ENCODE measurements around the gene SELENOP. TPM values are rescaled to one million over a fixed set of nuclear protein-coding genes. Genes with fewer than 3 reads are reported as not detected.
"Not testable (repeated sequence)": the region's sequence is repeated elsewhere in the genome, so short reads cannot be mapped to it uniquely, and the experiment has no call there.

Gene SELENOP
- total and polyA plus RNA-seq, 2 donors (not counting 3 experiments of a cell fraction or from before 2014, with no cell fraction given) = 0.22 to 1.5 TPM

DNA sequence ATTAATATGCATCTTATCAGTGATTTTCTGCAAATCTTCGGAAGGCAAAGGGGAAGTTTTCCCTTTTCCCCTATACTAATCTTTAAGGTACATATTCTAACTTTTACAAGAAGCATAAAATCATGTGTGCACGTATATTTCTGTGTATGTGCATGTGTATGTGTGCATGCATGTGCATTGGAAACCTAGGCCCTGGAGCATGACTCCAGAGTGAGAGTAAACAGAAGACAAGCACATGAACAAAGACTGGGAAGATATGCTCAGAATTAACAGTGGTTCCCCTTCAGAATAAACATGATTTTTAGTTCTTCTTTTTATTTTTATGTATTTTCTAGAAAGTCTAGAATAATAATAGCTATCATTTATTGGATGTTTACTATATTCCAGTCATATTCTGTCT lies 10.9 kb upstream of the SELENOP start:
- H3K4me2 ChIP-seq (ENCODE audit: insufficient read depth, low read length) = no peak overlapping the region
- H3K27me3 ChIP-seq (ENCODE audit: control insufficient read depth in 2 of 2, insufficient read depth in 2 of 2, low read length in 2 of 2) = peaks cover 0 to 2% of the 10 kb centered on the region in 2 experiments
- DNase-seq (ENCODE audit: low read depth, low spot score) (no peak), FAIRE-seq (no peak)
- no peaks in the 10 kb centered on the region for H3K36me3 ChIP-seq (ENCODE audit: control insufficient read depth in 2 of 2, extremely low read depth in 1 of 2, insufficient read depth in 2 of 2, low read length in 2 of 2)
- no TSS peak for BruUV-seq (replicated peaks)
- no peak for TF ChIP-seq MYC (IDR thresholded peaks at IDR 0.05; ENCODE audit: low read depth, low read length)
- TF ChIP-seq POLR2A (IDR thresholded peaks at IDR 0.05; ENCODE audit: low read depth, low read length) = no peak
- H3K4me3 ChIP-seq (replicated peaks in 1 of 3; ENCODE audit: insufficient read depth in 1 of 3, low read depth in 1 of 3, low read length in 3 of 3) = no peak overlapping the region
- no peak overlapping the region for H3K27ac ChIP-seq (ENCODE audit: insufficient read depth, low read depth, low read length)
- intact Hi-C loops (cut with micrococcal nuclease) = no loop called here
- no peak overlapping the region for H2AFZ ChIP-seq (ENCODE audit: low read depth, low read length)
- no peaks in the 10 kb centered on the region for H3K4me1 ChIP-seq (ENCODE audit: control insufficient read depth, extremely low read depth, insufficient read depth, low read length)
- H3K9me1 ChIP-seq (replicated peaks; ENCODE audit: control insufficient read depth, extremely low read depth, insufficient read depth, low read length) = no peaks in the 10 kb centered on the region
- H3K9ac ChIP-seq (replicated peaks; ENCODE audit: extremely low read depth, insufficient read depth, low read length) = no peak overlapping the region
- no peaks in the 10 kb centered on the region for H3K9me3 ChIP-seq (replicated peaks; ENCODE audit: control insufficient read depth, insufficient read depth, low read length)
- POLR2A ChIA-PET = no interaction called here
- dilution Hi-C loops (cut with MboI; ENCODE audit: extremely low pct_ligation_motif_present, low sequenced_read_pairs) = no loop called here
- CTCF ChIA-PET = interaction anchor here (1.2 kb wide), 1 partner anchor 12 kb away, joined by 3 read pairs; no protein-coding TSS in a partner anchor
- no peaks in the 10 kb centered on the region for H3K79me2 ChIP-seq (ENCODE audit: control insufficient read depth, insufficient read depth, low read length)
- H4K20me1 ChIP-seq (replicated peaks; ENCODE audit: control insufficient read depth, extremely low read depth, insufficient read depth, low read length) = no peaks in the 10 kb centered on the region

GRCh38 chr5:42819745-42820144 lies 8.1 kb upstream of the SELENOP start:
- no peak overlapping the region for H3K4me2 ChIP-seq (ENCODE audit: insufficient read depth, low read length)
- H4K20me1 ChIP-seq (replicated peaks; ENCODE audit: control insufficient read depth, extremely low read depth, insufficient read depth, low read length) = no peaks in the 10 kb centered on the region
- H3K4me3 ChIP-seq (replicated peaks in 1 of 3; ENCODE audit: insufficient read depth in 1 of 3, low read depth in 1 of 3, low read length in 3 of 3) = no peak overlapping the region
- peaks cover 0 to 2% of the 10 kb centered on the region in 2 experiments for H3K27me3 ChIP-seq (ENCODE audit: control insufficient read depth in 2 of 2, insufficient read depth in 2 of 2, low read length in 2 of 2)
- no TSS peak for BruUV-seq (replicated peaks)
- no peaks in the 10 kb centered on the region for H3K9me1 ChIP-seq (replicated peaks; ENCODE audit: control insufficient read depth, extremely low read depth, insufficient read depth, low read length)
- H3K9me3 ChIP-seq (replicated peaks; ENCODE audit: control insufficient read depth, insufficient read depth, low read length) = no peaks in the 10 kb centered on the region
- no peak overlapping the region for H3K9ac ChIP-seq (replicated peaks; ENCODE audit: extremely low read depth, insufficient read depth, low read length)
- POLR2A ChIA-PET = no interaction called here
- no peak overlapping the region for H3K27ac ChIP-seq (ENCODE audit: insufficient read depth, low read depth, low read length)
- FAIRE-seq = no peak
- intact Hi-C loops (cut with micrococcal nuclease) (no loop called here), dilution Hi-C loops (cut with MboI; ENCODE audit: extremely low pct_ligation_motif_present, low sequenced_read_pairs) (no loop called here)
- DNase-seq (ENCODE audit: low read depth, low spot score) = no peak
- TF ChIP-seq, protein P1, sequence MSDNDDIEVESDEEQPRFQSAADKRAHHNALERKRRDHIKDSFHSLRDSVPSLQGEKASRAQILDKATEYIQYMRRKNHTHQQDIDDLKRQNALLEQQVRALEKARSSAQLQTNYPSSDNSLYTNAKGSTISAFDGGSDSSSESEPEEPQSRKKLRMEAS (IDR thresholded peaks at IDR 0.05; ENCODE audit: insufficient read depth, insufficient read length) = no peak
- TF ChIP-seq POLR2A (IDR thresholded peaks at IDR 0.05; ENCODE audit: low read depth, low read length) (no peak), JUN (IDR thresholded peaks at IDR 0.05; ENCODE audit: borderline replicate concordance, insufficient read depth, insufficient read length, low read depth) (no peak), EZH2 (IDR thresholded peaks at IDR 0.05; ENCODE audit: borderline replicate concordance, low read depth, low read length, severe bottlenecking) (no peak), POLR2AphosphoS5 (IDR thresholded peaks at IDR 0.05; ENCODE audit: insufficient read depth, low read depth, low read length) (no peak), GATA2 (IDR thresholded peaks at IDR 0.05; ENCODE audit: insufficient read depth, insufficient read length, low read depth, low read length) (no peak), FOS (IDR thresholded peaks at IDR 0.05; ENCODE audit: borderline replicate concordance, insufficient read depth, low read length) (no peak), MYC (IDR thresholded peaks at IDR 0.05; ENCODE audit: low read depth, low read length) (no peak)
- TF ChIP-seq, protein P2, sequence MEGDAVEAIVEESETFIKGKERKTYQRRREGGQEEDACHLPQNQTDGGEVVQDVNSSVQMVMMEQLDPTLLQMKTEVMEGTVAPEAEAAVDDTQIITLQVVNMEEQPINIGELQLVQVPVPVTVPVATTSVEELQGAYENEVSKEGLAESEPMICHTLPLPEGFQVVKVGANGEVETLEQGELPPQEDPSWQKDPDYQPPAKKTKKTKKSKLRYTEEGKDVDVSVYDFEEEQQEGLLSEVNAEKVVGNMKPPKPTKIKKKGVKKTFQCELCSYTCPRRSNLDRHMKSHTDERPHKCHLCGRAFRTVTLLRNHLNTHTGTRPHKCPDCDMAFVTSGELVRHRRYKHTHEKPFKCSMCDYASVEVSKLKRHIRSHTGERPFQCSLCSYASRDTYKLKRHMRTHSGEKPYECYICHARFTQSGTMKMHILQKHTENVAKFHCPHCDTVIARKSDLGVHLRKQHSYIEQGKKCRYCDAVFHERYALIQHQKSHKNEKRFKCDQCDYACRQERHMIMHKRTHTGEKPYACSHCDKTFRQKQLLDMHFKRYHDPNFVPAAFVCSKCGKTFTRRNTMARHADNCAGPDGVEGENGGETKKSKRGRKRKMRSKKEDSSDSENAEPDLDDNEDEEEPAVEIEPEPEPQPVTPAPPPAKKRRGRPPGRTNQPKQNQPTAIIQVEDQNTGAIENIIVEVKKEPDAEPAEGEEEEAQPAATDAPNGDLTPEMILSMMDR (IDR thresholded peaks at IDR 0.05; ENCODE audit: extremely low read depth in 1 of 2, insufficient read depth in 1 of 2, low read depth in 1 of 2, low read length in 2 of 2) = no peak
- no peaks in the 10 kb centered on the region for H3K36me3 ChIP-seq (ENCODE audit: control insufficient read depth in 2 of 2, extremely low read depth in 1 of 2, insufficient read depth in 2 of 2, low read length in 2 of 2)
- H3K79me2 ChIP-seq (ENCODE audit: control insufficient read depth, insufficient read depth, low read length) = no peaks in the 10 kb centered on the region
- no peaks in the 10 kb centered on the region for H3K4me1 ChIP-seq (ENCODE audit: control insufficient read depth, extremely low read depth, insufficient read depth, low read length)
- no peak overlapping the region for H2AFZ ChIP-seq (ENCODE audit: low read depth, low read length)
- CTCF ChIA-PET = interaction anchor here (1.0 to 1.1 kb wide), 2 partner anchors 18 to 237 kb away, joined by 3 read pairs; no protein-coding TSS in a partner anchor

DNA sequence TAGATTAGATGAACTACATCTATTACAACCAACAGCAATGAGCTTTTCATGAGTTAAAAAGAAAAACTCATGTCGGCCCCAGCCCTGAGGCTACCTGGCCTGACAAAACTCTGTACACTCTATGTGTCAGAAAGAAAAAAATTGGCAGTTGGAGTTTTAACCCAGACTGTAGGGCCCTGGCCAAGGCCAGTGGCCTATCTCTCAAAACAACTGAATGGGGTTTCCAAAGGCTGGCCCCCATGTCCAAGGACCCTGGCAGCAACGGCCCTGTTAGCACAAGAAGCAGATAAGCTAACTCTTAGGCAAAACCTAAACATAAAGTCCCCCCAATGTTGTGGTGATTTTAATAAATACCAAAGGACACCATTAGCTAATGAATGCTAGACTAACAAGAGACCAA lies 4.9 kb upstream of the SELENOP start:
- H3K9ac ChIP-seq (replicated peaks; ENCODE audit: extremely low read depth, insufficient read depth, low read length); H3K4me2 ChIP-seq (ENCODE audit: insufficient read depth, low read length); dilution Hi-C loops (cut with MboI; ENCODE audit: extremely low pct_ligation_motif_present, low sequenced_read_pairs); BruUV-seq (replicated peaks); H3K27me3 ChIP-seq (ENCODE audit: control insufficient read depth in 2 of 2, insufficient read depth in 2 of 2, low read length in 2 of 2); H3K36me3 ChIP-seq (ENCODE audit: control insufficient read depth in 2 of 2, extremely low read depth in 1 of 2, insufficient read depth in 2 of 2, low read length in 2 of 2); H4K20me1 ChIP-seq (replicated peaks; ENCODE audit: control insufficient read depth, extremely low read depth, insufficient read depth, low read length); H3K9me3 ChIP-seq (replicated peaks; ENCODE audit: control insufficient read depth, insufficient read depth, low read length); FAIRE-seq; intact Hi-C loops (cut with micrococcal nuclease); CTCF ChIA-PET; DNase-seq (ENCODE audit: low read depth, low spot score); H2AFZ ChIP-seq (ENCODE audit: low read depth, low read length); H3K27ac ChIP-seq (ENCODE audit: insufficient read depth, low read depth, low read length); H3K79me2 ChIP-seq (ENCODE audit: control insufficient read depth, insufficient read depth, low read length); H3K4me1 ChIP-seq (ENCODE audit: control insufficient read depth, extremely low read depth, insufficient read depth, low read length); H3K4me3 ChIP-seq (replicated peaks in 1 of 3; ENCODE audit: insufficient read depth in 1 of 3, low read depth in 1 of 3, low read length in 3 of 3); H3K9me1 ChIP-seq (replicated peaks; ENCODE audit: control insufficient read depth, extremely low read depth, insufficient read depth, low read length); POLR2A ChIA-PET: not testable (repeated sequence)

All from endothelial cell of umbilical vein (primary cell).